Subcutaneous abdominal adipose tissue (tissue), 5 donors: ENCODE results near the gene ST3GAL6.

ENCODE experiments used
- H3K27ac ChIP-seq: one replicate; pipeline ENCODE4 v1.7.0; 2013; ENCODE audit warnings: low read depth, mild to moderate bottlenecking, inconsistent platforms, low read length, moderate library complexity
- H3K27me3 ChIP-seq, 5 donors: one replicate each; pipeline ENCODE4 v1.7.0; 2013; ENCODE audit warnings: low read length in 5 of 5, inconsistent platforms in 1 of 5; ENCODE audit not compliant: control insufficient read depth in 5 of 5, insufficient read depth in 4 of 5
- H3K36me3 ChIP-seq, 5 donors: one replicate each; pipeline ENCODE4 v1.7.0; 2013; ENCODE audit warnings: low read length in 5 of 5; ENCODE audit not compliant: control insufficient read depth in 5 of 5, insufficient read depth in 5 of 5
- H3K4me1 ChIP-seq, 5 donors: one replicate each; pipeline ENCODE4 v1.7.0; 2013; ENCODE audit warnings: low read length in 5 of 5, mild to moderate bottlenecking in 3 of 5, moderate library complexity in 1 of 5; ENCODE audit not compliant: control insufficient read depth in 5 of 5, insufficient read depth in 5 of 5
- H3K4me3 ChIP-seq, 5 donors: one replicate each; pipeline ENCODE4 v1.7.0; 2013; ENCODE audit warnings: low read length in 5 of 5, low read depth in 1 of 5
- H3K9ac ChIP-seq, 5 donors: one replicate each; pipeline ENCODE4 v1.7.0; 2013; ENCODE audit warnings: low read length in 5 of 5, mild to moderate bottlenecking in 4 of 5, moderate library complexity in 3 of 5
- H3K9me3 ChIP-seq, 5 donors: one replicate each; pipeline ENCODE4 v1.7.0; 2013; ENCODE audit warnings: low read length in 5 of 5; ENCODE audit not compliant: control insufficient read depth in 5 of 5
- donor health status: healthy.
- donor health status: healthy.
- donor health status: healthy.
- donor health status: healthy.
- donor health status: healthy.

The ST3GAL6 gene

GRCh38 chr3:98780343-98780742 is 17.2 kb downstream of the ST3GAL6 start:
- H3K9ac ChIP-seq = no peak overlapping the region
- H3K4me1 ChIP-seq = peaks cover 6 to 39% (median 35%) of the 10 kb centered on the region in 5 donors
- no peaks in the 10 kb centered on the region for H3K27me3 ChIP-seq
- H3K36me3 ChIP-seq = peaks cover 0 to 9% (median 3%) of the 10 kb centered on the region in 5 donors
- no peaks in the 10 kb centered on the region for H3K9me3 ChIP-seq
- H3K4me3 ChIP-seq = no peak overlapping the region
- H3K27ac ChIP-seq = peak overlapping the region; percentile 42

GRCh38 chr3:98782824-98783500 is 19.8 kb downstream of the ST3GAL6 start:
- no peak overlapping the region for H3K9ac ChIP-seq
- no peak overlapping the region for H3K4me3 ChIP-seq
- H3K4me1 ChIP-seq = peaks cover 3 to 46% (median 33%) of the 10 kb centered on the region in 5 donors
- no peak overlapping the region for H3K27ac ChIP-seq
- peaks cover 0 to 9% (median 0%) of the 10 kb centered on the region in 5 donors for H3K36me3 ChIP-seq
- no peaks in the 10 kb centered on the region for H3K9me3 ChIP-seq
- no peaks in the 10 kb centered on the region for H3K27me3 ChIP-seq

GRCh38 chr3:98784042-98784441 is 20.9 kb downstream of the ST3GAL6 start:
- Histone ChIP-seq H3K9me3 (no peaks in the 10 kb centered on the region), H3K27ac (peak overlapping the region; percentile 69), H3K36me3 (peaks cover 0 to 9% (median 0%) of the 10 kb centered on the region in 5 donors), H3K9ac (no peak overlapping the region), H3K27me3 (no peaks in the 10 kb centered on the region), H3K4me3 (no peak overlapping the region), H3K4me1 (peaks cover 2 to 37% (median 33%) of the 10 kb centered on the region in 5 donors)

- Histone ChIP-seq H3K27ac (peak overlapping the region; percentile 71), H3K4me3 (no peak overlapping the region)
Measured at GRCh38 chr3:98784666-98785600, 21.8 kb downstream of the ST3GAL6 start.

GRCh38 chr3:98786364-98787006 is 23.3 kb downstream of the ST3GAL6 start:
- Histone ChIP-seq H3K9ac (no peak overlapping the region), H3K4me1 (peaks cover 0 to 30% (median 26%) of the 10 kb centered on the region in 5 donors), H3K27me3 (no peaks in the 10 kb centered on the region), H3K27ac (peak overlapping the region; percentile 4), H3K9me3 (no peaks in the 10 kb centered on the region), H3K36me3 (peaks cover 0 to 9% (median 0%) of the 10 kb centered on the region in 5 donors), H3K4me3 (peak overlapping the region in 1 of 5 donors; percentile 21)

More at GRCh38 chr3:98784666-98785600, 21.8 kb downstream of the ST3GAL6 start:
- no peaks in the 10 kb centered on the region for H3K9me3 ChIP-seq
- H3K36me3 ChIP-seq = peaks cover 0 to 9% (median 0%) of the 10 kb centered on the region in 5 donors
- H3K27me3 ChIP-seq = no peaks in the 10 kb centered on the region
- no peak overlapping the region for H3K9ac ChIP-seq
- H3K4me1 ChIP-seq = peaks cover 0 to 30% (median 29%) of the 10 kb centered on the region in 5 donors

GRCh38 chr3:98787181-98787580 is 24.0 kb downstream of the ST3GAL6 start:
- no peaks in the 10 kb centered on the region for H3K27me3 ChIP-seq
- no peaks in the 10 kb centered on the region for H3K9me3 ChIP-seq
- no peak overlapping the region for H3K4me3 ChIP-seq
- H3K9ac ChIP-seq = no peak overlapping the region
- H3K27ac ChIP-seq = peak overlapping the region; percentile 4
- H3K36me3 ChIP-seq = peaks cover 0 to 9% (median 0%) of the 10 kb centered on the region in 5 donors
- peaks cover 0 to 30% (median 26%) of the 10 kb centered on the region in 5 donors for H3K4me1 ChIP-seq

- H3K36me3 ChIP-seq = peaks cover 0 to 3% (median 0%) of the 10 kb centered on the region in 5 donors
Measured at GRCh38 chr3:98788651-98789050, 25.5 kb downstream of the ST3GAL6 start.

GRCh38 chr3:98791341-98792325 is 28.5 kb downstream of the ST3GAL6 start:
- H3K27me3 ChIP-seq = no peaks in the 10 kb centered on the region
- no peaks in the 10 kb centered on the region for H3K9me3 ChIP-seq
- no peak overlapping the region for H3K9ac ChIP-seq
- no peak overlapping the region for H3K4me3 ChIP-seq
- H3K36me3 ChIP-seq = peaks cover 0 to 14% (median 8%) of the 10 kb centered on the region in 5 donors
- H3K27ac ChIP-seq = no peak overlapping the region
- peaks cover 0 to 3% (median 3%) of the 10 kb centered on the region in 5 donors for H3K4me1 ChIP-seq

More at GRCh38 chr3:98788651-98789050, 25.5 kb downstream of the ST3GAL6 start:
- Histone ChIP-seq H3K4me1 (peaks cover 0 to 30% (median 26%) of the 10 kb centered on the region in 5 donors), H3K4me3 (no peak overlapping the region), H3K9me3 (no peaks in the 10 kb centered on the region), H3K9ac (no peak overlapping the region), H3K27me3 (no peaks in the 10 kb centered on the region), H3K27ac (no peak overlapping the region)

- no peak overlapping the region for H3K27ac ChIP-seq
- no peak overlapping the region for H3K4me3 ChIP-seq
- no peaks in the 10 kb centered on the region for H3K9me3 ChIP-seq
- no peaks in the 10 kb centered on the region for H3K4me1 ChIP-seq
- no peaks in the 10 kb centered on the region for H3K27me3 ChIP-seq
- peaks cover 0 to 18% (median 10%) of the 10 kb centered on the region in 5 donors for H3K36me3 ChIP-seq
- no peak overlapping the region for H3K9ac ChIP-seq
Measured at GRCh38 chr3:98793971-98794370, 30.8 kb downstream of the ST3GAL6 start.
